GM12878 (cell line): ENCODE results near the gene CCDC201. TPM values are rescaled to one million over a fixed set of nuclear protein-coding genes. Genes with fewer than 3 reads are reported as not detected.

Experiments used
- ATAC-seq: fragments of 200-7000 bp; cut with Tn5 transposase; 3 replicates; pipeline ENCODE4 v1.9.1; 2020; ENCODE audit warnings: mild to moderate bottlenecking, moderate library complexity
- BruUV-seq: library from RNA; stranded (reverse); fragments of 400-500 nt; replicated peaks from 2 replicates; lab custom pipeline; 2021; lab: Mats Ljungman, UMichigan
- CTCF ChIA-PET: fragments of 300-600 bp; sonication (Branson Sonifier 250); formaldehyde crosslinking; extraction: SDS; loops from one replicate; lab custom pipeline; 2021; ENCODE audit warnings: inconsistent platforms; lab: Yijun Ruan, JAX
- POLR2A ChIA-PET: fragments of 350-600 bp; formaldehyde crosslinking; extraction: SDS; loops from one replicate; lab custom pipeline; 2021; ENCODE audit warnings: inconsistent platforms; lab: Charles Lee
- RAD21 ChIA-PET: fragments of 300-600 bp; sonication (Branson Sonifier 250); formaldehyde crosslinking; loops from one replicate; lab custom pipeline; 2023; ENCODE audit warnings: antibody characterized with exemption; ENCODE audit not compliant: unreplicated experiment; lab: Charles Lee
- SMC1A ChIA-PET: fragments of 300-600 bp; sonication (Branson Sonifier 250); formaldehyde crosslinking; loops from one replicate; lab custom pipeline; 2023; ENCODE audit not compliant: unreplicated experiment, uncharacterized antibody; lab: Charles Lee
- DNase-seq: peaks from one replicate; pipeline ENCODE4 v3.0.0-alpha.2; 2011; ENCODE audit warnings: low read depth, low spot score
- FAIRE-seq: peaks from 3 replicates; lab custom pipeline; 2011; peaks lifted over from hg19 to GRCh38; lab: Jason Lieb, UNC
- H2AFZ ChIP-seq: 2 replicates; pipeline ENCODE4 v1.6.0; 2011; ENCODE audit warnings: low read depth, low read length, control low read depth; ENCODE audit not compliant: control insufficient read depth
- H3K27ac ChIP-seq: 2 replicates; pipeline ENCODE4 v1.5.1; 2011; ENCODE audit warnings: control low read depth; ENCODE audit not compliant: control insufficient read depth, insufficient read depth
- H3K27me3 ChIP-seq, 2 experiments: replicated peaks in 1 of 2; 2 replicates each; pipeline versions ENCODE4 v1.6.0 to v1.6.1; 2011; ENCODE audit warnings: low read length in 1 of 2; ENCODE audit not compliant: control insufficient read depth in 2 of 2, insufficient read depth in 2 of 2
- H3K36me3 ChIP-seq, 2 experiments: 2 replicates each; pipeline ENCODE4 v1.5.1; 2011; ENCODE audit warnings: low read length in 1 of 2; ENCODE audit not compliant: control insufficient read depth in 2 of 2, insufficient read depth in 2 of 2
- H3K4me1 ChIP-seq: 2 replicates; pipeline ENCODE4 v1.6.1; 2011; ENCODE audit warnings: mild to moderate bottlenecking, low read length, moderate library complexity, mixed read lengths; ENCODE audit not compliant: control insufficient read depth, insufficient read depth
- H3K4me2 ChIP-seq: 2 replicates; pipeline ENCODE4 v1.6.0; 2011; ENCODE audit warnings: control low read depth; ENCODE audit not compliant: control insufficient read depth, insufficient read depth
- H3K4me3 ChIP-seq: fragments of 200-600 bp; sonication (generic); 2 replicates; pipeline ENCODE4 v1.5.1; 2016
- H3K79me2 ChIP-seq: 2 replicates; pipeline ENCODE4 v1.6.0; 2011; ENCODE audit warnings: low read length; ENCODE audit not compliant: control insufficient read depth, insufficient read depth
- H3K9ac ChIP-seq: 2 replicates; pipeline ENCODE4 v1.8.0; 2011; ENCODE audit warnings: low read length, control low read depth, mixed read lengths; ENCODE audit not compliant: control insufficient read depth, insufficient read depth
- H3K9me3 ChIP-seq: replicated peaks from 3 replicates; pipeline ENCODE4 v1.5.1; 2011; ENCODE audit warnings: mild to moderate bottlenecking, low read length; ENCODE audit not compliant: control insufficient read depth, insufficient read depth
- H4K20me1 ChIP-seq: 2 replicates; pipeline ENCODE4 v1.6.0; 2011; ENCODE audit not compliant: control insufficient read depth, insufficient read depth
- ASH2L ChIP-seq: fragments of 300-600, 200-600 bp; sonication (generic); IDR thresholded peaks from 2 replicates; pipeline ENCODE4 v1.6.1; 2017; ENCODE audit warnings: low read depth, mild to moderate bottlenecking, borderline replicate concordance
- ATF7 ChIP-seq: fragments of 450-650 bp; IDR thresholded peaks from 2 replicates; pipeline ENCODE4 v1.6.1; 2016; ENCODE audit warnings: low read depth, mild to moderate bottlenecking
- BRCA1 ChIP-seq: IDR thresholded peaks from 2 replicates; pipeline ENCODE4 v1.6.1; 2011; ENCODE audit warnings: low read depth, low read length, improper control_type of control experiment
- ETV6 ChIP-seq, 2 experiments: fragments of 450-650 bp in 1 of 2; IDR thresholded peaks in 1 of 2; conservative IDR thresholded peaks in 1 of 2; 2 replicates each; pipeline ENCODE4 v1.6.1; 2014; ENCODE audit warnings: antibody characterized with exemption in 1 of 2, borderline replicate concordance in 1 of 2, low read depth in 1 of 2, mild to moderate bottlenecking in 1 of 2, moderate library complexity in 1 of 2
- EZH2 ChIP-seq: IDR thresholded peaks from 2 replicates; pipeline ENCODE4 v1.6.1; 2012; ENCODE audit warnings: low read depth, mild to moderate bottlenecking, control low read depth, inconsistent platforms, low read length, borderline replicate concordance; ENCODE audit not compliant: control insufficient read depth
- FOXM1 ChIP-seq: IDR thresholded peaks from 2 replicates; pipeline ENCODE4 v1.6.1; 2012; ENCODE audit warnings: low read depth, mild to moderate bottlenecking, inconsistent platforms, low read length, moderate library complexity
- HCFC1 ChIP-seq: fragments of 150-350 bp; IDR thresholded peaks from 2 replicates; pipeline ENCODE4 v1.6.1; 2014; ENCODE audit warnings: low read length
- KAT2A ChIP-seq: conservative IDR thresholded peaks from 2 replicates; pipeline ENCODE4 v1.6.1; 2011; ENCODE audit warnings: low read depth, low read length; ENCODE audit not compliant: control insufficient read depth
- KDM1A ChIP-seq: fragments of 200-600 bp; sonication (generic); IDR thresholded peaks from 2 replicates; pipeline ENCODE4 v1.6.1; 2016; ENCODE audit warnings: borderline replicate concordance
- SREBF1 ChIP-seq: IDR thresholded peaks from 2 replicates; pipeline ENCODE4 v1.6.1; 2012; ENCODE audit warnings: mild to moderate bottlenecking, low read length
- SUZ12 ChIP-seq: fragments of 200-600 bp; sonication (generic); IDR thresholded peaks from one replicate; pipeline ENCODE4 v1.6.1; 2018; ENCODE audit warnings: antibody characterized with exemption, mild to moderate bottlenecking; ENCODE audit not compliant: unreplicated experiment
- TARDBP ChIP-seq: IDR thresholded peaks from 2 replicates; pipeline ENCODE4 v1.6.1; 2016; ENCODE audit warnings: borderline replicate concordance
- WGBS: methylation state at CpG from one replicate; pipeline ENCODE4 v1.1.6; 2016; ENCODE audit warnings: low lambda C conversion rate; ENCODE audit not compliant: insufficient replicate concordance, insufficient coverage; ENCODE audit errors: missing lambda C conversion rate; 5-methylcytosine and 5-hydroxymethylcytosine counted together
- in situ Hi-C: fragments of 300-500 bp; cut with MboI; formaldehyde crosslinking; loops from 9 replicates; pipeline ENCODE4 v1.14.3; 2018; ENCODE audit warnings: mixed read lengths
- intact Hi-C: fragments of 100-400 bp; cut with micrococcal nuclease; formaldehyde crosslinking; loops from one replicate; pipeline ENCODE4 v1.14.2; 2022; ENCODE audit not compliant: unreplicated experiment
- polyA plus RNA-seq, 11 experiments: library from polyadenylated mRNA; depleted of rRNA in 4 of 11; unstranded in 6 of 11; stranded (reverse) in 5 of 11; fragments of >200 nt; fragmentation: Nextera tagmentation in 4 of 11; fragmentation: Illumina TruSeq in 1 of 11; extraction: Ambion mirVana in 4 of 11; extraction: Trizol in 1 of 11; gene quantifications; 1 replicate in 1 of 11; 2 replicates in 10 of 11; pipeline versions ENCODE4 v1.2.1 to v1.2.3, GENCODE V29; 2011 to 2016; ENCODE audit warnings: inconsistent platforms in 2 of 11, missing spikeins in 2 of 11, low read depth in 1 of 11
- total RNA-seq, 4 experiments: library from RNA; depleted of rRNA in 3 of 4; stranded (reverse); fragments of >200 nt in 3 of 4; fragmentation: Illumina TruSeq in 1 of 4; extraction: Trizol in 1 of 4; gene quantifications; 2 replicates each; pipeline versions ENCODE4 v1.2.1 to v1.2.3, GENCODE V29; 2013 to 2021
- TF ChIP-seq, protein P1 (sequence below): fragments of 450-650 bp; formaldehyde crosslinking; IDR thresholded peaks from 2 replicates; pipeline ENCODE4 v1.4.0; 2020; ENCODE audit warnings: mild to moderate bottlenecking, moderate library complexity
- TF ChIP-seq, protein P2 (sequence below): fragments of 150-350 bp; IDR thresholded peaks from 2 replicates; pipeline ENCODE4 v1.6.1; 2016; ENCODE audit warnings: low read depth, low read length

The CCDC201 gene
- total and polyA plus RNA-seq, 10 of the 15 experiments (the other 5 are each of a cell fraction or from before 2014, with no cell fraction given) = 0.10 TPM; not detected in 9

DNA sequence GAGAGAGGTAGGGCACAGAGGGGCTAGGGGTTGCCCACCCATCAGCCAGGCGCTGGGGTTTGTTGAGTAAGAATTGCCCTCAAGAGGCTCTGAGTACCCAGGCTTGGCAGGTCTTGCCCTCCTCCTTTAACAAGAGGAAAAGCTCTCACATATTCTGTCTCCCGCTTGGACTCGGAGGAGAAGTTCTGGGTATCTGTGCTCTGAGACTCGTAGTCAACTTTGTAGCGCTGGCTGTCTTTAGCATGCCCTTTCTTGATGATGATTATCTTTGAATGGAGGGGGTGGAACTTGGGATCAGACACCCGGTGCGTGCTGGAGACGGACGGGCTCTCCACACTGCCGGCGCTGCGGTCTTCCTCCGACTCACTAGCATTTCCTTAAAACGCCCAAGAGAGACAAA is 44.2 kb upstream of the CCDC201 start:
- BruUV-seq = no TSS peak
- ChIA-PET SMC1A (interaction anchor here (0.7 to 4.9 kb wide), 6 partner anchors 24 to 1172 kb away, joined by 3 to 48 read pairs (median 8); no protein-coding TSS in a partner anchor), POLR2A (no interaction called here), CTCF (interaction anchor here (0.8 to 9.6 kb wide), 21 partner anchors 9 to 1264 kb away, joined by 3 to 91 read pairs (median 6); no protein-coding TSS in a partner anchor), RAD21 (interaction anchor here (1.0 to 4.5 kb wide), 9 partner anchors 26 to 1263 kb away, joined by 3 to 41 read pairs (median 5); no protein-coding TSS in a partner anchor)
- intact Hi-C loops = loop anchor here (1.0 to 10.0 kb wide), 4 partner anchors 435 to 1338 kb away; no protein-coding TSS in a partner anchor
- Histone ChIP-seq H3K79me2 (no peaks in the 10 kb centered on the region), H3K9ac (no peak overlapping the region), H3K4me2 (no peak overlapping the region), H3K27ac (no peak overlapping the region), H3K27me3 (peaks cover 2 to 3% of the 10 kb centered on the region in 2 experiments; a peak in 3 of 4 replicates), H4K20me1 (no peaks in the 10 kb centered on the region), H2AFZ (no peak overlapping the region), H3K36me3 (no peaks in the 10 kb centered on the region), H3K4me1 (no peaks in the 10 kb centered on the region), H3K4me3 (no peak overlapping the region), H3K9me3 (no peaks in the 10 kb centered on the region)
- WGBS = 47% methylated on average over 14 of the region's 14 CpGs
- no peak for TF ChIP-seq ETV6 (conservative IDR thresholded peaks at IDR 0.05 in 1 of 2, IDR thresholded peaks at IDR 0.05 in 1 of 2; ENCODE audit: borderline replicate concordance in 1 of 2, low read depth in 1 of 2)
- TF ChIP-seq, protein P1, sequence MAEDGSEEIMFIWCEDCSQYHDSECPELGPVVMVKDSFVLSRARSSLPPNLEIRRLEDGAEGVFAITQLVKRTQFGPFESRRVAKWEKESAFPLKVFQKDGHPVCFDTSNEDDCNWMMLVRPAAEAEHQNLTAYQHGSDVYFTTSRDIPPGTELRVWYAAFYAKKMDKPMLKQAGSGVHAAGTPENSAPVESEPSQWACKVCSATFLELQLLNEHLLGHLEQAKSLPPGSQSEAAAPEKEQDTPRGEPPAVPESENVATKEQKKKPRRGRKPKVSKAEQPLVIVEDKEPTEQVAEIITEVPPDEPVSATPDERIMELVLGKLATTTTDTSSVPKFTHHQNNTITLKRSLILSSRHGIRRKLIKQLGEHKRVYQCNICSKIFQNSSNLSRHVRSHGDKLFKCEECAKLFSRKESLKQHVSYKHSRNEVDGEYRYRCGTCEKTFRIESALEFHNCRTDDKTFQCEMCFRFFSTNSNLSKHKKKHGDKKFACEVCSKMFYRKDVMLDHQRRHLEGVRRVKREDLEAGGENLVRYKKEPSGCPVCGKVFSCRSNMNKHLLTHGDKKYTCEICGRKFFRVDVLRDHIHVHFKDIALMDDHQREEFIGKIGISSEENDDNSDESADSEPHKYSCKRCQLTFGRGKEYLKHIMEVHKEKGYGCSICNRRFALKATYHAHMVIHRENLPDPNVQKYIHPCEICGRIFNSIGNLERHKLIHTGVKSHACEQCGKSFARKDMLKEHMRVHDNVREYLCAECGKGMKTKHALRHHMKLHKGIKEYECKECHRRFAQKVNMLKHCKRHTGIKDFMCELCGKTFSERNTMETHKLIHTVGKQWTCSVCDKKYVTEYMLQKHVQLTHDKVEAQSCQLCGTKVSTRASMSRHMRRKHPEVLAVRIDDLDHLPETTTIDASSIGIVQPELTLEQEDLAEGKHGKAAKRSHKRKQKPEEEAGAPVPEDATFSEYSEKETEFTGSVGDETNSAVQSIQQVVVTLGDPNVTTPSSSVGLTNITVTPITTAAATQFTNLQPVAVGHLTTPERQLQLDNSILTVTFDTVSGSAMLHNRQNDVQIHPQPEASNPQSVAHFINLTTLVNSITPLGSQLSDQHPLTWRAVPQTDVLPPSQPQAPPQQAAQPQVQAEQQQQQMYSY (CRISPR knock-in tag) = no peak
- TF ChIP-seq ASH2L = no peak
- no peak for TF ChIP-seq SREBF1
- TF ChIP-seq KAT2A = no peak
- TF ChIP-seq KDM1A = no peak
- TF ChIP-seq BRCA1 = no peak
- TF ChIP-seq, protein P2, sequence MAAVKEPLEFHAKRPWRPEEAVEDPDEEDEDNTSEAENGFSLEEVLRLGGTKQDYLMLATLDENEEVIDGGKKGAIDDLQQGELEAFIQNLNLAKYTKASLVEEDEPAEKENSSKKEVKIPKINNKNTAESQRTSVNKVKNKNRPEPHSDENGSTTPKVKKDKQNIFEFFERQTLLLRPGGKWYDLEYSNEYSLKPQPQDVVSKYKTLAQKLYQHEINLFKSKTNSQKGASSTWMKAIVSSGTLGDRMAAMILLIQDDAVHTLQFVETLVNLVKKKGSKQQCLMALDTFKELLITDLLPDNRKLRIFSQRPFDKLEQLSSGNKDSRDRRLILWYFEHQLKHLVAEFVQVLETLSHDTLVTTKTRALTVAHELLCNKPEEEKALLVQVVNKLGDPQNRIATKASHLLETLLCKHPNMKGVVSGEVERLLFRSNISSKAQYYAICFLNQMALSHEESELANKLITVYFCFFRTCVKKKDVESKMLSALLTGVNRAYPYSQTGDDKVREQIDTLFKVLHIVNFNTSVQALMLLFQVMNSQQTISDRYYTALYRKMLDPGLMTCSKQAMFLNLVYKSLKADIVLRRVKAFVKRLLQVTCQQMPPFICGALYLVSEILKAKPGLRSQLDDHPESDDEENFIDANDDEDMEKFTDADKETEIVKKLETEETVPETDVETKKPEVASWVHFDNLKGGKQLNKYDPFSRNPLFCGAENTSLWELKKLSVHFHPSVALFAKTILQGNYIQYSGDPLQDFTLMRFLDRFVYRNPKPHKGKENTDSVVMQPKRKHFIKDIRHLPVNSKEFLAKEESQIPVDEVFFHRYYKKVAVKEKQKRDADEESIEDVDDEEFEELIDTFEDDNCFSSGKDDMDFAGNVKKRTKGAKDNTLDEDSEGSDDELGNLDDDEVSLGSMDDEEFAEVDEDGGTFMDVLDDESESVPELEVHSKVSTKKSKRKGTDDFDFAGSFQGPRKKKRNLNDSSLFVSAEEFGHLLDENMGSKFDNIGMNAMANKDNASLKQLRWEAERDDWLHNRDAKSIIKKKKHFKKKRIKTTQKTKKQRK = no peak
- no peak for TF ChIP-seq ATF7
- no peak for TF ChIP-seq FOXM1
- no peak for TF ChIP-seq SUZ12
- TF ChIP-seq EZH2 = no peak
- no peak for TF ChIP-seq TARDBP
- TF ChIP-seq HCFC1 = no peak
- in situ Hi-C loops = loop anchor here (5.0 kb wide), 3 partner anchors 435 to 1265 kb away; no protein-coding TSS in a partner anchor
- no peak for DNase-seq
- no peak for FAIRE-seq
- ATAC-seq = no peak
